ENCODE measurements around the gene RASSF10.

DNA sequence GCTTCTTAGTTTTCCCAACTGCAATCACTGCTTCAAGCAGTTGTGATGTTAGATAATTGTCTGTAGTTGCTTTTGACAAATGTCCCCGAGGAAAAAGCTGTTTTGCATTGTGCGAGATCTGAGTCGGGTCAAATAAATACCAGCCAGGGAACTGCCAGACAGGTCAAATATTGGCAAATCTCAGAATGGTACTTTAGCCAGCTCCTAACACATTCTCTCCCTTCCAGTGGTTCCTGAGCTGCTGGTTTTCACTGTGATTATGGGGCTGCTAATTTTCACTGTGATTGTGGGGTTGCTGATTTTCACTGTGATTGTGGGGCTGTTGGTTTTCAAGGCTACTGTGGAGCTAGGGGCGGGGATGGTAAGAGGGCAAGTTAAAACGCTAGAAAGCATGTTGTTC, 14.3 kb downstream of the RASSF10 start:
- no peak for TF ChIP-seq EZH2 (IDR thresholded peaks at IDR 0.05; ENCODE audit: insufficient read depth, low read length)
- TF ChIP-seq, protein P1, sequence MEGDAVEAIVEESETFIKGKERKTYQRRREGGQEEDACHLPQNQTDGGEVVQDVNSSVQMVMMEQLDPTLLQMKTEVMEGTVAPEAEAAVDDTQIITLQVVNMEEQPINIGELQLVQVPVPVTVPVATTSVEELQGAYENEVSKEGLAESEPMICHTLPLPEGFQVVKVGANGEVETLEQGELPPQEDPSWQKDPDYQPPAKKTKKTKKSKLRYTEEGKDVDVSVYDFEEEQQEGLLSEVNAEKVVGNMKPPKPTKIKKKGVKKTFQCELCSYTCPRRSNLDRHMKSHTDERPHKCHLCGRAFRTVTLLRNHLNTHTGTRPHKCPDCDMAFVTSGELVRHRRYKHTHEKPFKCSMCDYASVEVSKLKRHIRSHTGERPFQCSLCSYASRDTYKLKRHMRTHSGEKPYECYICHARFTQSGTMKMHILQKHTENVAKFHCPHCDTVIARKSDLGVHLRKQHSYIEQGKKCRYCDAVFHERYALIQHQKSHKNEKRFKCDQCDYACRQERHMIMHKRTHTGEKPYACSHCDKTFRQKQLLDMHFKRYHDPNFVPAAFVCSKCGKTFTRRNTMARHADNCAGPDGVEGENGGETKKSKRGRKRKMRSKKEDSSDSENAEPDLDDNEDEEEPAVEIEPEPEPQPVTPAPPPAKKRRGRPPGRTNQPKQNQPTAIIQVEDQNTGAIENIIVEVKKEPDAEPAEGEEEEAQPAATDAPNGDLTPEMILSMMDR (IDR thresholded peaks at IDR 0.05; ENCODE audit: insufficient read depth, low read depth, low read length), result no peak
